Measurements from ENCODE around the gene ADGRA1.
"Not testable (repeated sequence)": the region's sequence is repeated elsewhere in the genome, so short reads cannot be mapped to it uniquely, and the experiment has no call there.

Gene ADGRA1

GRCh38 chr10:133174689-133175263, 87.1 kb downstream of the ADGRA1 start:
- TF ChIP-seq ARNTL (CRISPR knock-in tag; IDR thresholded peaks at IDR 0.05; ENCODE audit: borderline replicate concordance, low read depth) (no peak), ZC3H10 (CRISPR knock-in tag; IDR thresholded peaks at IDR 0.05) (no peak), PATZ1 (CRISPR knock-in tag; IDR thresholded peaks at IDR 0.05; ENCODE audit: borderline replicate concordance) (no peak), OSR1 (CRISPR knock-in tag; IDR thresholded peaks at IDR 0.05) (no peak), ZNF565 (CRISPR knock-in tag; conservative IDR thresholded peaks at IDR 0.05; ENCODE audit: low read depth) (no peak), TOX (CRISPR knock-in tag; IDR thresholded peaks at IDR 0.05; ENCODE audit: borderline replicate concordance) (no peak), BACH2 (CRISPR knock-in tag; IDR thresholded peaks at IDR 0.05; ENCODE audit: borderline replicate concordance) (no peak), ZNF8 (CRISPR knock-in tag; IDR thresholded peaks at IDR 0.05) (no peak), ESRRG (CRISPR knock-in tag; IDR thresholded peaks at IDR 0.05) (no peak), ZNF70 (CRISPR knock-in tag; IDR thresholded peaks at IDR 0.05) (no peak)
- ATAC-seq = no peak

- not testable (repeated sequence) for ATAC-seq
Measured at GRCh38 chr10:133175624-133176023, 87.9 kb downstream of the ADGRA1 start.

GRCh38 chr10:133176546-133176945, 88.8 kb downstream of the ADGRA1 start:
- TF ChIP-seq CREB5 (CRISPR knock-in tag; IDR thresholded peaks at IDR 0.05; ENCODE audit: low read depth) (no peak), RARB (CRISPR knock-in tag; IDR thresholded peaks at IDR 0.05) (no peak), ZFP3 (CRISPR knock-in tag; IDR thresholded peaks at IDR 0.05) (no peak), TOX (CRISPR knock-in tag; IDR thresholded peaks at IDR 0.05; ENCODE audit: borderline replicate concordance) (no peak), PPARA (CRISPR knock-in tag; IDR thresholded peaks at IDR 0.05; ENCODE audit: borderline replicate concordance) (no peak), ZNF70 (CRISPR knock-in tag; IDR thresholded peaks at IDR 0.05) (no peak), SNAI2 (CRISPR knock-in tag; IDR thresholded peaks at IDR 0.05) (no peak), ZFP30 (CRISPR knock-in tag; IDR thresholded peaks at IDR 0.05) (no peak), ZNF8 (CRISPR knock-in tag; IDR thresholded peaks at IDR 0.05) (no peak), ZC3H10 (CRISPR knock-in tag; IDR thresholded peaks at IDR 0.05) (no peak), ESRRG (CRISPR knock-in tag; IDR thresholded peaks at IDR 0.05) (no peak), POU6F1 (CRISPR knock-in tag; IDR thresholded peaks at IDR 0.05; ENCODE audit: borderline replicate concordance, low read depth) (no peak), GLIS3 (CRISPR knock-in tag; IDR thresholded peaks at IDR 0.05) (no peak), TCF4 (CRISPR knock-in tag; IDR thresholded peaks at IDR 0.05; ENCODE audit: borderline replicate concordance) (no peak)
- no peak for ATAC-seq

- no peak for TF ChIP-seq ZNF8 (CRISPR knock-in tag; IDR thresholded peaks at IDR 0.05)
- no peak for ATAC-seq
Measured at GRCh38 chr10:133177380-133178157, 89.8 kb downstream of the ADGRA1 start.

GRCh38 chr10:133178357-133179127, 90.8 kb downstream of the ADGRA1 start:
- no peak for ATAC-seq
- TF ChIP-seq ZNF70 (CRISPR knock-in tag; IDR thresholded peaks at IDR 0.05) = no peak
- no peak for TF ChIP-seq POU6F1 (CRISPR knock-in tag; IDR thresholded peaks at IDR 0.05; ENCODE audit: borderline replicate concordance, low read depth)
- no peak for TF ChIP-seq CREB5 (CRISPR knock-in tag; IDR thresholded peaks at IDR 0.05; ENCODE audit: low read depth)
- no peak for TF ChIP-seq BACH2 (CRISPR knock-in tag; IDR thresholded peaks at IDR 0.05; ENCODE audit: borderline replicate concordance)
- TF ChIP-seq ZC3H10 (CRISPR knock-in tag; IDR thresholded peaks at IDR 0.05) = no peak
- TF ChIP-seq CSRNP3 (CRISPR knock-in tag; IDR thresholded peaks at IDR 0.05) = no peak
- TF ChIP-seq ZFP3 (CRISPR knock-in tag; IDR thresholded peaks at IDR 0.05) = no peak
- no peak for TF ChIP-seq PATZ1 (CRISPR knock-in tag; IDR thresholded peaks at IDR 0.05; ENCODE audit: borderline replicate concordance)
